ENCODE measurements around the gene TRAF4.

TRAF4 gene

GRCh38 chr17:28743243-28744103, at the start of gene TRAF4:
TSS of gene TRAF4 (plus strand) at chr17:28744011. CDS start at chr17:28744113, 102 bp downstream.
- DNase-seq (ENCODE audit: low spot score) = peak; percentile 90

GRCh38 chr17:28698253-28698941, 45.4 kb upstream of the TRAF4 start:
- no peak for DNase-seq (ENCODE audit: low spot score)

- DNase-seq (ENCODE audit: low spot score) = no peak
These were observed 43.5 kb upstream of the TRAF4 start for GRCh38 chr17:28700278-28700677.

GRCh38 chr17:28700830-28701492, 42.9 kb upstream of the TRAF4 start:
- DNase-seq (ENCODE audit: low spot score) = no peak

GRCh38 chr17:28702026-28702751, 41.6 kb upstream of the TRAF4 start:
- no peak for DNase-seq (ENCODE audit: low spot score)

- DNase-seq (ENCODE audit: low spot score) = no peak
These were observed 41.1 kb upstream of the TRAF4 start for GRCh38 chr17:28702752-28703150.

- DNase-seq (ENCODE audit: low spot score) = no peak
These were observed 40.1 kb upstream of the TRAF4 start for GRCh38 chr17:28703552-28704218.

GRCh38 chr17:28704219-28704858, 39.5 kb upstream of the TRAF4 start:
- no peak for DNase-seq (ENCODE audit: low spot score)

GRCh38 chr17:28705074-28705659, 38.6 kb upstream of the TRAF4 start:
- DNase-seq (ENCODE audit: low spot score) = no peak

GRCh38 chr17:28705728-28706334, 38.0 kb upstream of the TRAF4 start:
- DNase-seq (ENCODE audit: low spot score) = no peak

GRCh38 chr17:28706471-28707338, 37.1 kb upstream of the TRAF4 start:
- DNase-seq (ENCODE audit: low spot score) = no peak

GRCh38 chr17:28707339-28707720, 36.5 kb upstream of the TRAF4 start:
- no peak for DNase-seq (ENCODE audit: low spot score)

- DNase-seq (ENCODE audit: low spot score) = peak; percentile 92
These were observed 32.7 kb upstream of the TRAF4 start for GRCh38 chr17:28710861-28711722.

- no peak for DNase-seq (ENCODE audit: low spot score)
These were observed 32.1 kb upstream of the TRAF4 start, which contains the start of gene PROCA1 for GRCh38 chr17:28711723-28712031. TSS of gene PROCA1 (minus strand) at chr17:28711888. CDS start at chr17:28711660, 228 bp downstream.

GRCh38 chr17:28712032-28712704, 31.6 kb upstream of the TRAF4 start:
- no peak for DNase-seq (ENCODE audit: low spot score)

- DNase-seq (ENCODE audit: low spot score) = no peak
These were observed 31.0 kb upstream of the TRAF4 start for GRCh38 chr17:28712705-28713415.

- DNase-seq (ENCODE audit: low spot score) = no peak
These were observed 29.5 kb upstream of the TRAF4 start for GRCh38 chr17:28714281-28714680.
